ENCODE results near the gene ST3GAL3. TPM values are rescaled to one million over a fixed set of nuclear protein-coding genes. Genes with fewer than 3 reads are reported as not detected.
A peak's percentile ranks its signal among the peaks of the same experiment; 100 is the strongest.

The ST3GAL3 gene
- total RNA-seq, 4 donors from 2014 or later = 30.2 to 41.4 (median 33.2) TPM

GRCh38 chr1:43857163-43857562 is 149.8 kb downstream of the ST3GAL3 start:
- H3K4me3 ChIP-seq = no peak overlapping the region
- TF ChIP-seq EP300 (IDR thresholded peaks at IDR 0.05) = no peak
- H3K27me3 ChIP-seq = no peaks in the 10 kb centered on the region
- H3K27ac ChIP-seq = no peak overlapping the region
- ATAC-seq = no peak
- no peaks in the 10 kb centered on the region for H3K9me3 ChIP-seq
- H3K4me1 ChIP-seq = peaks cover 6 to 64% (median 8%) of the 10 kb centered on the region in 3 donors
- peaks cover 0 to 4% of the 10 kb centered on the region in 2 donors for H3K36me3 ChIP-seq

DNA sequence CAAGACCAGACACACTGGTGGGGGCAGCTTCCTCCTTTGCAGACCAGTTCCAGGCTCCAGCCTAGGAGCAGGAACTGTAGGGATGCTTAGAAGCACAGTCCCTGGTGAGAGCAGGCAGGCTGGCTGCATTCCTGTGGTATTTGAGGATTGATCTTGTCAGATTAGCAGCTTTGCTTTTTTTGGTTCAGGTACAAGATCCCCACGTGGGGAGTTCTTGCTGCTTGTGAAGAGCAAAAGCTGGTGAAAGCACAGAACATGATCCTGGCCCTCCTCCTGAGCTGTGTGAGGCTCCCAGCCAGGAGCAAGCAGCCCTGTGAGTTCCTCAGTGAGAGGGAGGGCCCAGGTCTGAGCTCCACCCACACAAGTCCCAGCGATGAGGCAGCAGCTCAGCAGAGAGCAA is 151.0 kb downstream of the ST3GAL3 start:
- peak overlapping the region; percentile 47 to 78 (median 74) for H3K27ac ChIP-seq
- no peaks in the 10 kb centered on the region for H3K27me3 ChIP-seq
- H3K4me1 ChIP-seq = peaks cover 6 to 57% (median 8%) of the 10 kb centered on the region in 3 donors
- H3K4me3 ChIP-seq = no peak overlapping the region
- ATAC-seq = peak; percentile 94
- peaks cover 0 to 4% of the 10 kb centered on the region in 2 donors for H3K36me3 ChIP-seq
- H3K9me3 ChIP-seq = no peaks in the 10 kb centered on the region
- no CpG with 5 or more reads among the region's 2 CpGs for WGBS, 2 donors (ENCODE audit: low coverage in 1 of 2)
- TF ChIP-seq, protein P1, sequence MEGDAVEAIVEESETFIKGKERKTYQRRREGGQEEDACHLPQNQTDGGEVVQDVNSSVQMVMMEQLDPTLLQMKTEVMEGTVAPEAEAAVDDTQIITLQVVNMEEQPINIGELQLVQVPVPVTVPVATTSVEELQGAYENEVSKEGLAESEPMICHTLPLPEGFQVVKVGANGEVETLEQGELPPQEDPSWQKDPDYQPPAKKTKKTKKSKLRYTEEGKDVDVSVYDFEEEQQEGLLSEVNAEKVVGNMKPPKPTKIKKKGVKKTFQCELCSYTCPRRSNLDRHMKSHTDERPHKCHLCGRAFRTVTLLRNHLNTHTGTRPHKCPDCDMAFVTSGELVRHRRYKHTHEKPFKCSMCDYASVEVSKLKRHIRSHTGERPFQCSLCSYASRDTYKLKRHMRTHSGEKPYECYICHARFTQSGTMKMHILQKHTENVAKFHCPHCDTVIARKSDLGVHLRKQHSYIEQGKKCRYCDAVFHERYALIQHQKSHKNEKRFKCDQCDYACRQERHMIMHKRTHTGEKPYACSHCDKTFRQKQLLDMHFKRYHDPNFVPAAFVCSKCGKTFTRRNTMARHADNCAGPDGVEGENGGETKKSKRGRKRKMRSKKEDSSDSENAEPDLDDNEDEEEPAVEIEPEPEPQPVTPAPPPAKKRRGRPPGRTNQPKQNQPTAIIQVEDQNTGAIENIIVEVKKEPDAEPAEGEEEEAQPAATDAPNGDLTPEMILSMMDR (IDR thresholded peaks at IDR 0.05) = no peak
- TF ChIP-seq POLR2AphosphoS5 (IDR thresholded peaks at IDR 0.05) (peak; percentile 36), POLR2A (IDR thresholded peaks at IDR 0.05) (no peak), EP300 (IDR thresholded peaks at IDR 0.05) (no peak)

DNA sequence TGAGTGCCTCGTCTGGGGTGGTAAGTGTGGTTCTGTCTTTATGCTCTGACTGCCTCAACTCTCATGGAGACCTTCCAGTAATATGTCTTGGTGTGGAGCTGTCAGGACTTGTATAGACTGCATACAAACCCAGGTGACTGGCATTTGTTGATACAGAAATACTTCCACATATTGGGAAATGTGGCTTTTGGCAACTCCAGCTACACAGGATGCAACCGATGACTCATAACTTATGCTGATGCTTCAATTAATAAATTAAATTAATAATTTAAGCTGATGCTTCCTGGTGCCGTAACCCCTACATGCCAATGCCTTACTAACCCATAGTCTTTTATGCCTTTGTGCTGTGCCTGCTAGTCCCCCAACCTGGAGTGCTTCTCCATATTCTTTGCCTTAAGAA is 154.0 kb downstream of the ST3GAL3 start:
- peaks cover 6 to 81% (median 14%) of the 10 kb centered on the region in 3 donors for H3K4me1 ChIP-seq
- TF ChIP-seq POLR2A (IDR thresholded peaks at IDR 0.05) = no peak
- TF ChIP-seq, protein P1 (IDR thresholded peaks at IDR 0.05) = no peak
- TF ChIP-seq EP300 (IDR thresholded peaks at IDR 0.05) = no peak
- no peak for TF ChIP-seq POLR2AphosphoS5 (IDR thresholded peaks at IDR 0.05)
- WGBS, 2 donors (ENCODE audit: low coverage in 1 of 2) = 62% methylated on average over 3 of the region's 3 CpGs; no CpG with 5 or more reads in 1 of the 2 donors

DNA sequence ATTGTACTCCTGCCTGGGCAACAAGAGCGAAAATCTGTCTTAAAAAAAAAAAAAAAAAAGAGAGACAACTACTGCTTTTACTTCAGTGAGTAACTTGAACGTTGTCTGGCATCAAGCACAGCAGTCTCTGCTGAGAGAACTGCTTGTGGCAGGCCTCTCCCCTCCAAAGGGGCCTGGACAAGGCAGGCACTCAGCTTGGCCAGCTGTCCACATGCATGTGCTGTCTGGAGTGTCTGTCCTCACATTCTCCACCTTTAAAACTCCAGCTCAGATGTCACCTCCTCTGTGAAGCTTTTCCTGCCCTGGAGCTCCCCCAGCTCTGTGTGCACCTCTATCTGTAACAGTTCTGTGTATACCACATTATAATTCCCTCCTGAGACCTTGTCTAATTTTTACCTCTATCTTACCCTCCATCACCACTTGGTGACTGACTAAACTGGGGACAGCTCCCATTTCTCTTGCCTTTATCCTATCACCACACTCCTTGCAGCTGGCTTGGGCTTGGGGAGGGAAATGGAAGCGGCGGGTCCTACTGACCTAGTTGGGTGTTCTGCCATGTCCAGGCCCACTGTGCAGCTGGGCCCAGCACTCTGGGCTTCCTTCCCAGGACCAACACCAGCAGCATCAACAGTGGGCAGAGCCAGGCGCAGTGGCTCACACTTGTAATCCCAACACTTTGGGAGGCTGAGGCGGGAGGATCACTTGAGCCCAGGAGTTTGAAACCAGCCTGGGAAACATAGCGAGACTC is 154.8 kb downstream of the ST3GAL3 start:
- Histone ChIP-seq H3K27me3 (no peaks in the 10 kb centered on the region), H3K4me3 (no peak overlapping the region), H3K9me3 (no peaks in the 10 kb centered on the region), H3K27ac (no peak overlapping the region), H3K4me1 (peaks cover 6 to 87% (median 14%) of the 10 kb centered on the region in 3 donors), H3K36me3 (peaks cover 0 to 4% of the 10 kb centered on the region in 2 donors)
- TF ChIP-seq, protein P1 (IDR thresholded peaks at IDR 0.05) = no peak
- TF ChIP-seq POLR2AphosphoS5 (IDR thresholded peaks at IDR 0.05) = no peak
- TF ChIP-seq EP300 (IDR thresholded peaks at IDR 0.05) = no peak
- TF ChIP-seq POLR2A (IDR thresholded peaks at IDR 0.05) = no peak
- WGBS, 2 donors (ENCODE audit: low coverage in 1 of 2) = 60 to 80% methylated on average over 1 to 2 of the region's 7 CpGs
- ATAC-seq = no peak

More for the DNA sequence above, 154.0 kb downstream of the ST3GAL3 start:
- H3K27ac ChIP-seq = no peak overlapping the region
- ATAC-seq = no peak
- no peaks in the 10 kb centered on the region for H3K27me3 ChIP-seq
- H3K9me3 ChIP-seq = no peaks in the 10 kb centered on the region
- H3K4me3 ChIP-seq = no peak overlapping the region
- H3K36me3 ChIP-seq = peaks cover 0 to 4% of the 10 kb centered on the region in 2 donors

DNA sequence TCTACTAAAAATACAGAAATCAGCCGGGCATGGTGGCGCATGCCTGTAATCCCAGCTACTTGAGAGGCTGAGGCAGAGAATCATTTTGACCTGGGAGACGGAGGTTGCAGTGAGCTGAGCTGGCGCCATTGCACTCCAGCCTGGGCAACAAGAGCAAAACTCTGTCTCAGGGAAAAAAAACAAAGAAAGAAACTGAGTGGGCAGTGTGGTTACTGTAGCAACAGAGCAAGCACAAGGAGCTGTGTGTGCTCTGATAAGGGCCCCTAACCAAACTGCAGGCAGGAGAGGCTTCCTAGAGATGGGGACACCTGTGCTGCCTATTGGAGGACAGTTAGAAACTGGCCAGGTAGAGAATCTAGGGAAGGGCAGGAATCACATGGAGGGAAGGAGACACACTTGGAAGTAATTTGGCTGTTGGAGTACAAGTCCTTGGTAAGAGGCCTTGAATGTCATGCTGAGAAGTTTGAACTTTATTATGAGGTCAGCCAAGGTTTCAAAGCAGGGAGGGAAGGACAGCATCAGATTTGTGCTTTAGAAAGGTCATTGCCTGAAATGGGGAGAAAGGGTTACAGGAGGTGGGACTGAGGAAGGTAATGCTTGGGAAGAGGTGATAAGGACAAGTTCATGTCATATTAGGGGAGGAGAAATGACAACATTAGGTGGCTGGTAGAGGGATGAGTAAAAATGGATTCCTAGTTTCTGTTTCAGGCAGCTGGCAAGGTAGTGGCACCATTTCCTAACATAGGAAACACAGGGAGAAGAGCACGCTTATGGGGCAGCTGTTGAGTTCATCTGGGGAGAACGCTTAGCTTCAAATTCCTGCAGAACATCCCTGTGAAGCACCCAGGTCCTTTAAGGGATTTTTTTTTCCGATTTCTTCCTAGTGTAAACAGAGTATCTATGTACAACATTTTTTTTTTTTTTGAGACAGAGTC is 157.0 kb downstream of the ST3GAL3 start:
- Histone ChIP-seq H3K4me3 (no peak overlapping the region), H3K4me1 (peaks cover 7 to 90% (median 18%) of the 10 kb centered on the region in 3 donors), H3K27me3 (no peaks in the 10 kb centered on the region), H3K36me3 (no peaks in the 10 kb centered on the region), H3K9me3 (no peaks in the 10 kb centered on the region), H3K27ac (peak overlapping the region in 3 of 4 donors; percentile 39 to 66 (median 54))
- TF ChIP-seq EP300 (IDR thresholded peaks at IDR 0.05) = no peak
- TF ChIP-seq, protein P1 (IDR thresholded peaks at IDR 0.05) = no peak
- TF ChIP-seq POLR2A (IDR thresholded peaks at IDR 0.05) = no peak
- no peak for ATAC-seq
- WGBS, 2 donors (ENCODE audit: low coverage in 1 of 2) = 30 to 76% methylated on average over 3 to 4 of the region's 7 CpGs
